C4-2B (cell line): ENCODE measurements around the gene TAF3.

Experiments
- H3K27ac ChIP-seq: fragments of 450-650 bp; 2 replicates; pipeline ENCODE4 v1.5.1; 2017
- ZFX ChIP-seq: fragments of 450-650 bp; IDR thresholded peaks from 2 replicates; pipeline ENCODE4 v1.6.1; 2017
- TF ChIP-seq, protein P1 (sequence below): fragments of 450-650 bp; conservative IDR thresholded peaks from 2 replicates; pipeline ENCODE4 v1.5.1; 2017; ENCODE audit warnings: mild to moderate bottlenecking

TAF3 gene

DNA sequence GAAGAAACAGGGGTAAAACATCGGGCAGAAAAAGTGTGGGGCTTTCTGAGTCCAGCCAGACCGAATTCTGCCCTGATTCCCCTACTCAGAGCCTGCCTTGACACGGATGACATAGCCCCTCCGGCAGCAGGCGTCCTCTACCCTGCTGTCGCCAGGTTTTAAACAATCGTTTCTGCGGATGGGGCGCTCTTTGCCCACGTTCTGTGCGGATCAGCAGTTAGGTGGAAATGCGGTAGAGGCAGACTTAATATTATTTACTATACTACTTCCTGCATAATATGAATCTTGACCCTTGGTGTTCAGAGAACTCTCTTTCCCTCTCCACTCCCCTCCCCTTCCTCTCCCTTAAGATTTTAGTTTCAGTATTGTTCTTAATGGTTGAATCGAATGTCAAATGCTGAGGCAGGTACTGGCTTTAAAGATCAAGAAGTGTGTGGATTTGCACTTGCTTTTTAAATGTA lies 238.6 kb downstream of the TAF3 start:
- H3K27ac ChIP-seq: no peak overlapping the region
- TF ChIP-seq ZFX: no peak
- TF ChIP-seq, protein P1, sequence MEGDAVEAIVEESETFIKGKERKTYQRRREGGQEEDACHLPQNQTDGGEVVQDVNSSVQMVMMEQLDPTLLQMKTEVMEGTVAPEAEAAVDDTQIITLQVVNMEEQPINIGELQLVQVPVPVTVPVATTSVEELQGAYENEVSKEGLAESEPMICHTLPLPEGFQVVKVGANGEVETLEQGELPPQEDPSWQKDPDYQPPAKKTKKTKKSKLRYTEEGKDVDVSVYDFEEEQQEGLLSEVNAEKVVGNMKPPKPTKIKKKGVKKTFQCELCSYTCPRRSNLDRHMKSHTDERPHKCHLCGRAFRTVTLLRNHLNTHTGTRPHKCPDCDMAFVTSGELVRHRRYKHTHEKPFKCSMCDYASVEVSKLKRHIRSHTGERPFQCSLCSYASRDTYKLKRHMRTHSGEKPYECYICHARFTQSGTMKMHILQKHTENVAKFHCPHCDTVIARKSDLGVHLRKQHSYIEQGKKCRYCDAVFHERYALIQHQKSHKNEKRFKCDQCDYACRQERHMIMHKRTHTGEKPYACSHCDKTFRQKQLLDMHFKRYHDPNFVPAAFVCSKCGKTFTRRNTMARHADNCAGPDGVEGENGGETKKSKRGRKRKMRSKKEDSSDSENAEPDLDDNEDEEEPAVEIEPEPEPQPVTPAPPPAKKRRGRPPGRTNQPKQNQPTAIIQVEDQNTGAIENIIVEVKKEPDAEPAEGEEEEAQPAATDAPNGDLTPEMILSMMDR: no peak

DNA sequence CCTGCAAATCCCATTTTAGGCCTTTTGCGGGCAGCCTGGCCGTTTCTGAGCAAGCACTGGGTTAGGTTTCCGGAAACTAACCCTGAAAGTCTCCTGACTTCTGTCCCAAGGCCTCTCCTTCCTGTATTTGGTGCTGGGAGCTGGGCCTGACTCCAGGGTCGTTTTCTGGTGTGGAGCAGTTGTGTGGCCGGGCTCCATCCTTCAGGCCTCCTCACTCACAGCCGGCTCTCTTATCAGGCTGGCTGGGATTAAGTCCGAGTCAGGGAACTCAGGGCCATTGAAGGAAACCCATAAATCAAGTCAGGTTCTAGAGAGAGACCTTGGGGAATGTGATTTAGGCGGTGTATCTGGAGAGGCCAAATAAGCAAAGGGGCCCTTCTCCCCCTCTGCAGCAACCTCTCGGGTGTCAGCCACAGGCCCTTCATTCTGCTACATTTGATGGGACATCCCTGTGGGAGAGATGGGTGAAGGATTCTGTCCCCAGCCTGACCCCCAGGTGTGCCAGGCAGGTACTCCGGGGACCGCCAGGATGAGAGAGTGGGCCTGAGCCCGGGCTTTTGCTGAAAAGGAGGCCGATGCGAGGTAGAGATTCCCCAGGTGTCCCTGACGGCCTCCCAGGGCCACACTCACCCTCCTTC lies 239.4 kb downstream of the TAF3 start:
- TF ChIP-seq, protein P1: no peak
- TF ChIP-seq ZFX: no peak
- H3K27ac ChIP-seq: no peak overlapping the region

GRCh38 chr10:8058274-8059111 lies 240.2 kb downstream of the TAF3 start:
- no peak for TF ChIP-seq ZFX
- TF ChIP-seq, protein P1: no peak
- no peak overlapping the region for H3K27ac ChIP-seq

DNA sequence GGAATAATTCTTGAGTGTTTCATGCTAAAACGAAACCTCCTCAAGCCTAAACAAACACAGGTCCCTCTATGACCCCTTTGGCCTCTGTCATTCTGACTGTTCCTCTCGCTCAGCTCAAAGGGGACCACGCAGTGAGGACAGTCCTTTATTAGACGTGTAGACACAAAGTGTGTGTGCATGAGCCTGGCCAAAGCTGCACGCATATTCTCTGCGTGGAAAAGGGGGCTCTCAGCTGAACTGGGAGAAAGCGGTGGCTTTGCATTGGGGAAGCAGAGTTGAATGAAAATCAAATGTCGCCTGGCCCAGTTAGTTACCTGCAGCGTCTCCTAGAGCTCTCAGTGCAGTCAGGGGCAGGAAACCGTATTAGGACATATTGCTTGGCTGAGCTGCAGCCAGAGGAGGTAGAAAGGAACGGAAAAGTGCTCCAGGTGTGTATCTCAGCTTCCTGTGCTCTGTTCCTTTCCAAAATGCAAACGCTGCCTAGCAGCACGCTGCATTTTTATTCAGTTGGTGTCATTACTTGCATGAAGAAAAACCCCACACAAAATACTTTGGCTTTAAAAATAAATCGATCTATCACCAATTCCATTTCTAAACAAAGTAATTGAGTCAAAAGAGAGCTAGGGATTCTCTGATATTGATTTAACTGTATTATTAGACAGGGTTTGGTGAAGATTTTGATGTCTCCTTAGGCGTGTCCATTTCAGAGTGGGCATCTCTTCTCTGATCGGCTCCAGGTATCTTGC lies 241.1 kb downstream of the TAF3 start:
- no peak overlapping the region for H3K27ac ChIP-seq
- no peak for TF ChIP-seq ZFX
- TF ChIP-seq, protein P1: no peak

DNA sequence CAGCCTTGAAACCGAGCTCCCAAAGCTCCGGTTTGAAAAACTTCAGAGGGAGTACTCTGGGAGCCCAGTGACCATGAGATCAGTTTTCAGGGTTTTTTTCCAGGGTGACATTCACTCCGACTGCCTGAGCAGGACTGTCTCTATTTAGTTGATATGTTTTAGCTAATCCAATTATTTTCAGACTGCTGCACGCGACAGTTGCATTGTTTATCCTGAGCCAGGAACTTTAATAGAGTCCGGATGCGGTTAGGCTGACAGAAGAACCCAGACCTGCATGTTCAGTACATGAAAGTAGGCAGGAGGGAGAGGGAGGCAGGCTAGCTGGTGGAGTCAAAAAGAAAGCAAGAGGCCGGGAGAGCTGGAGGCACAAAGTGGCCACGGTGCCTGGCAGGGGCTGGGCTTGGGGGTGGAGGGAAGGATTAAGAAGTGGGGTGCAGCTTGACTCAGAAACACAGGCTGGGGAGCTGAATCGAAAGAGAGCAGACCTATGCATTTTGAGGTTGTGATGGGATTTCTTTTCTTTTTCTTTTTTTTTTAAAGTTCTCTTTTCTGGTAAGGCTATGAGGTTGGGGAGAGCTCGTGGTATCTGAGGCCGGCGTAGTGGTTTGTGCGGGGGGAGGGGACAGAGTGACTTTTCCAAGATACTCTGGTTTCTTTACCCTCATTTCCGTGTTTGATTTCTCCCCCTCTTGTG lies 241.9 kb downstream of the TAF3 start:
- no peak overlapping the region for H3K27ac ChIP-seq
- no peak for TF ChIP-seq ZFX
- TF ChIP-seq, protein P1: no peak

DNA sequence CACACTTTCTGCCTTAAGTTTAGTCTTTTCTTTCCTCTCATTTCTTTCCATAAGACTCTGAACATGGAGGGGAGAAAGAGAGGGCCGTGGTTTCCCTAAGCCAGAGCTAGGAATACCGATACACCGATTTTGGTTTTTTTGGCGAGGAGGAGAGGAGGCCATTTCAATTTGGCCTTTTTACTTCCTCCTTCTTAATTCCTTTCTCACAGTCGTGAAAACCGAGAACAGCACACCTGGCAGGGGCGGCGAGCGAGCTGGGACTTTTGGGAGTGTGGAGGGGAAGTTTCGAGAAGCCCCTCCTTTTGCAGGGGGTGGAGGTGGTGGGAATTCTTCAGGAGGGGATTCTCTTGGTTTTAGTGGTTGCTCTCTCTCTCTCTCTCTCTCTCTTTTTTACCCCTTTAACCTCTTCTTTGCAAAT lies 242.4 kb downstream of the TAF3 start:
- TF ChIP-seq, protein P1: no peak
- H3K27ac ChIP-seq: no peak overlapping the region
